SK-N-SH (cell line): ENCODE measurements around the gene RAB5IF.

ENCODE experiments used
- EZH2phosphoT487 ChIP-seq: fragments of 200-600 bp; sonication (generic); IDR thresholded peaks from 2 replicates; pipeline ENCODE4 v1.6.1; 2017; ENCODE audit warnings: low read depth, mixed run types, mild to moderate bottlenecking, antibody characterized with exemption, moderate library complexity, borderline replicate concordance
- JUND ChIP-seq: IDR thresholded peaks from 2 replicates; pipeline ENCODE4 v1.4.0; 2012

DNA sequence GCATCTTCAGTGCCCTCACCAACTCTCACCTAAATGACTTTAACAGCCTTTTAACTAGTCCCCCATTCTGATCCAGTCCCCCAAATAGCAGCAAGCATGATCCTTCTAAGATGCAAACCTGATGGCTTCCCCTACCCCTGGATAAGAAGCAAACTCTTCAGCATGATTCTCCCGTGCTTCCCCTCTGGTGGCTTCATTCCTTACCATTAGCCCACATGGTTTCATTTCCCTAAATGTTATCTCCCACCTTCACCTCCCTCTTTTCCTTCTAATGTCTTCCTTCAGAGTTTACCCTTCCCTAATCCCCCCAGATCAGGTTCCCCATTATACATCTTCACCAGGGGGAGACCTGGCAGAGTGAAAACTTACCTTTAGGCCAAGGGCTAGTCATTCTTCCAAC, 4.0 kb upstream of the RAB5IF start:
- TF ChIP-seq EZH2phosphoT487 = no peak
- no peak for TF ChIP-seq JUND
